NCI-H1105 treated with DMSO at 0.1 percent for 48 hours (cell line): ENCODE measurements around the gene FGF22.
A peak's percentile ranks its signal among the peaks of the same experiment; 100 is the strongest.
"Not testable (repeated sequence)": the region's sequence is repeated elsewhere in the genome, so short reads cannot be mapped to it uniquely, and the experiment has no call there.

Experiments
- DNase-seq: peaks from one replicate; lab custom pipeline; 2025; lab: John Stamatoyannopoulos, UW

The FGF22 gene

GRCh38 chr19:622666-623065 lies 17.0 kb upstream of the FGF22 start:
- no peak for DNase-seq

- no peak for DNase-seq
Measured at GRCh38 chr19:623175-623916, 16.3 kb upstream of the FGF22 start.

- DNase-seq = no peak
Measured at GRCh38 chr19:623974-624373, 15.7 kb upstream of the FGF22 start.

- no peak for DNase-seq
Measured at GRCh38 chr19:624433-625109, 15.1 kb upstream of the FGF22 start.

GRCh38 chr19:625257-625656 lies 14.4 kb upstream of the FGF22 start:
- DNase-seq = no peak

GRCh38 chr19:626566-626965 lies 13.1 kb upstream of the FGF22 start:
- not testable (repeated sequence) for DNase-seq

GRCh38 chr19:628168-628567 lies 11.5 kb upstream of the FGF22 start:
- no peak for DNase-seq

- DNase-seq = not testable (repeated sequence)
Measured at GRCh38 chr19:629515-629914, 10.2 kb upstream of the FGF22 start.

GRCh38 chr19:629961-630714 lies 9.5 kb upstream of the FGF22 start:
- DNase-seq = no peak

GRCh38 chr19:632579-633067 lies 7.1 kb upstream of the FGF22 start:
- no peak for DNase-seq

- peak; percentile 97 for DNase-seq
Measured at GRCh38 chr19:633068-633785, 6.5 kb upstream of the FGF22 start, which contains the start of gene POLRMT. TSS of gene POLRMT (minus strand) at chr19:633537. CDS start at chr19:633512, 25 bp downstream.

GRCh38 chr19:633786-634639 lies 5.7 kb upstream of the FGF22 start:
- no peak for DNase-seq

- no peak for DNase-seq
Measured at GRCh38 chr19:634975-635652, 4.6 kb upstream of the FGF22 start.

- DNase-seq = no peak
Measured at GRCh38 chr19:638906-639252, 800 bp upstream of the FGF22 start.

- DNase-seq = no peak
Measured at GRCh38 chr19:640161-640558, 481 bp downstream of the FGF22 start.

- DNase-seq = no peak
Measured at GRCh38 chr19:640606-641189, 1.0 kb downstream of the FGF22 start.

GRCh38 chr19:641702-642101 lies 2.0 kb downstream of the FGF22 start:
- no peak for DNase-seq

GRCh38 chr19:642767-643727 lies 3.4 kb downstream of the FGF22 start:
- DNase-seq = no peak

GRCh38 chr19:643736-644135 lies 4.1 kb downstream of the FGF22 start:
- DNase-seq = no peak
